Astrocyte (in vitro differentiated cells and primary cell): ENCODE results near the gene ATP2B3. TPM values are rescaled to one million over a fixed set of nuclear protein-coding genes. Genes with fewer than 3 reads are reported as not detected.

Experiments used
- DNase-seq: peaks from one replicate; pipeline ENCODE4 v3.0.0-alpha.2; 2010; ENCODE audit warnings: low read depth
- FAIRE-seq: peaks from 2 replicates; lab custom pipeline; 2011; peaks lifted over from hg19 to GRCh38; lab: Jason Lieb, UNC
- H2AFZ ChIP-seq: 2 replicates; pipeline ENCODE4 v1.6.0; 2012; ENCODE audit warnings: low read depth, low read length, inconsistent platforms
- H3K27ac ChIP-seq: 2 replicates; pipeline ENCODE4 v1.5.1; 2011; ENCODE audit warnings: low read depth, low read length, inconsistent platforms
- H3K27me3 ChIP-seq: 2 replicates; pipeline ENCODE4 v1.6.0; 2011; ENCODE audit warnings: low read length, inconsistent platforms; ENCODE audit not compliant: insufficient read depth
- H3K36me3 ChIP-seq: 2 replicates; pipeline ENCODE4 v1.5.1; 2011; ENCODE audit warnings: low read length, inconsistent platforms; ENCODE audit not compliant: insufficient read depth
- H3K4me1 ChIP-seq: 2 replicates; pipeline ENCODE4 v1.5.1; 2011; ENCODE audit warnings: low read length, inconsistent platforms; ENCODE audit not compliant: insufficient read depth
- H3K4me2 ChIP-seq: 2 replicates; pipeline ENCODE4 v1.6.0; 2012; ENCODE audit warnings: low read length, inconsistent platforms
- H3K4me3 ChIP-seq: 2 replicates; pipeline ENCODE4 v1.5.1; 2011; ENCODE audit warnings: low read depth, mild to moderate bottlenecking, low read length, inconsistent platforms; ENCODE audit not compliant: insufficient read depth
- H3K79me2 ChIP-seq: 2 replicates; pipeline ENCODE4 v1.6.0; 2012; ENCODE audit warnings: mild to moderate bottlenecking, low read length, inconsistent platforms; ENCODE audit not compliant: insufficient read depth
- H3K9ac ChIP-seq: 2 replicates; pipeline ENCODE4 v1.6.0; 2012; ENCODE audit warnings: mild to moderate bottlenecking, low read length, inconsistent platforms
- H3K9me3 ChIP-seq: 2 replicates; pipeline ENCODE4 v1.5.1; 2012; ENCODE audit warnings: low read depth, mild to moderate bottlenecking, low read length, inconsistent platforms; ENCODE audit not compliant: insufficient read depth
- H4K20me1 ChIP-seq: 2 replicates; pipeline ENCODE4 v1.6.0; 2012; ENCODE audit warnings: low read length, inconsistent platforms; ENCODE audit not compliant: insufficient read depth
- H3K27ac Mint-ChIP-seq: one replicate; pipeline ENCODE4 v1.8.0; 2021; ENCODE audit warnings: mild to moderate bottlenecking, mixed read lengths; ENCODE audit not compliant: unreplicated experiment
- H3K27me3 Mint-ChIP-seq: one replicate; pipeline ENCODE4 v1.8.0; 2021; ENCODE audit warnings: low read depth, mixed read lengths; ENCODE audit not compliant: unreplicated experiment
- H3K36me3 Mint-ChIP-seq: one replicate; pipeline ENCODE4 v1.8.0; 2021; ENCODE audit warnings: low read depth, mixed read lengths; ENCODE audit not compliant: unreplicated experiment
- H3K4me1 Mint-ChIP-seq: one replicate; pipeline ENCODE4 v1.8.0; 2021; ENCODE audit warnings: low read depth, mixed read lengths; ENCODE audit not compliant: unreplicated experiment
- H3K4me3 Mint-ChIP-seq: one replicate; pipeline ENCODE4 v1.8.0; 2021; ENCODE audit warnings: mild to moderate bottlenecking, moderate library complexity, mixed read lengths; ENCODE audit not compliant: unreplicated experiment
- H3K9me3 Mint-ChIP-seq: one replicate; pipeline ENCODE4 v1.8.0; 2021; ENCODE audit warnings: mild to moderate bottlenecking, mixed read lengths; ENCODE audit not compliant: unreplicated experiment
- EZH2 ChIP-seq: IDR thresholded peaks from 2 replicates; pipeline ENCODE4 v1.6.1; 2012; ENCODE audit warnings: mild to moderate bottlenecking, low read length, inconsistent platforms; ENCODE audit not compliant: insufficient read depth
- total RNA-seq: library from RNA; stranded (reverse); gene quantifications from 2 replicates; pipeline ENCODE4 v1.2.1, GENCODE V29; 2021
- TF ChIP-seq, protein P1 (sequence below): IDR thresholded peaks from 2 replicates; pipeline ENCODE4 v1.5.1; 2011; ENCODE audit warnings: low read depth, mild to moderate bottlenecking, inconsistent platforms, low read length, moderate library complexity; ENCODE audit not compliant: insufficient read depth

ATP2B3 gene
- total RNA-seq, 1 donor from 2014 or later, result 0.52 TPM

- H4K20me1 ChIP-seq, result peaks cover 26% of the 10 kb centered on the region
- H3K4me2 ChIP-seq, result no peak overlapping the region
- Mint-ChIP-seq H3K4me3 (peak overlapping the region; percentile 14), H3K9me3 (no peaks in the 10 kb centered on the region), H3K27me3 (no peaks in the 10 kb centered on the region), H3K27ac (no peak overlapping the region), H3K36me3 (peaks cover 3% of the 10 kb centered on the region), H3K4me1 (peaks cover 2% of the 10 kb centered on the region)
- H3K79me2 ChIP-seq, result peaks cover 22% of the 10 kb centered on the region
- H3K4me3 ChIP-seq, result no peak overlapping the region
- DNase-seq, result no peak
- H3K4me1 ChIP-seq, result no peaks in the 10 kb centered on the region
- no peaks in the 10 kb centered on the region for H3K36me3 ChIP-seq
- H2AFZ ChIP-seq, result no peak overlapping the region
- no peaks in the 10 kb centered on the region for H3K9me3 ChIP-seq
- no peak for FAIRE-seq
- H3K27me3 ChIP-seq, result no peaks in the 10 kb centered on the region
- no peak for TF ChIP-seq EZH2
- TF ChIP-seq, protein P1, sequence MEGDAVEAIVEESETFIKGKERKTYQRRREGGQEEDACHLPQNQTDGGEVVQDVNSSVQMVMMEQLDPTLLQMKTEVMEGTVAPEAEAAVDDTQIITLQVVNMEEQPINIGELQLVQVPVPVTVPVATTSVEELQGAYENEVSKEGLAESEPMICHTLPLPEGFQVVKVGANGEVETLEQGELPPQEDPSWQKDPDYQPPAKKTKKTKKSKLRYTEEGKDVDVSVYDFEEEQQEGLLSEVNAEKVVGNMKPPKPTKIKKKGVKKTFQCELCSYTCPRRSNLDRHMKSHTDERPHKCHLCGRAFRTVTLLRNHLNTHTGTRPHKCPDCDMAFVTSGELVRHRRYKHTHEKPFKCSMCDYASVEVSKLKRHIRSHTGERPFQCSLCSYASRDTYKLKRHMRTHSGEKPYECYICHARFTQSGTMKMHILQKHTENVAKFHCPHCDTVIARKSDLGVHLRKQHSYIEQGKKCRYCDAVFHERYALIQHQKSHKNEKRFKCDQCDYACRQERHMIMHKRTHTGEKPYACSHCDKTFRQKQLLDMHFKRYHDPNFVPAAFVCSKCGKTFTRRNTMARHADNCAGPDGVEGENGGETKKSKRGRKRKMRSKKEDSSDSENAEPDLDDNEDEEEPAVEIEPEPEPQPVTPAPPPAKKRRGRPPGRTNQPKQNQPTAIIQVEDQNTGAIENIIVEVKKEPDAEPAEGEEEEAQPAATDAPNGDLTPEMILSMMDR, result no peak
- no peak overlapping the region for H3K27ac ChIP-seq
- H3K9ac ChIP-seq, result no peak overlapping the region
Observed at GRCh38 chrX:153592966-153593688, 75.7 kb downstream of the ATP2B3 start.

GRCh38 chrX:153593811-153594500 is 76.5 kb downstream of the ATP2B3 start:
- TF ChIP-seq, protein P1, result no peak
- no peak for TF ChIP-seq EZH2
- DNase-seq (no peak), FAIRE-seq (peak; percentile 32)
- Histone ChIP-seq H3K27me3 (no peaks in the 10 kb centered on the region), H3K4me3 (no peak overlapping the region), H3K36me3 (no peaks in the 10 kb centered on the region), H3K9me3 (no peaks in the 10 kb centered on the region), H3K9ac (no peak overlapping the region), H3K4me1 (no peaks in the 10 kb centered on the region), H3K4me2 (no peak overlapping the region), H4K20me1 (peaks cover 26% of the 10 kb centered on the region), H3K79me2 (peaks cover 26% of the 10 kb centered on the region), H2AFZ (no peak overlapping the region), H3K27ac (no peak overlapping the region)
- Mint-ChIP-seq H3K9me3 (no peaks in the 10 kb centered on the region), H3K36me3 (peaks cover 3% of the 10 kb centered on the region), H3K4me1 (peaks cover 2% of the 10 kb centered on the region), H3K27ac (no peak overlapping the region), H3K27me3 (no peaks in the 10 kb centered on the region), H3K4me3 (no peak overlapping the region)

GRCh38 chrX:153595387-153595786 is 77.9 kb downstream of the ATP2B3 start:
- H3K27ac Mint-ChIP-seq, result no peak overlapping the region
- no peaks in the 10 kb centered on the region for H3K27me3 ChIP-seq
- no peaks in the 10 kb centered on the region for H3K36me3 ChIP-seq
- FAIRE-seq, result no peak
- H3K36me3 Mint-ChIP-seq, result peaks cover 3% of the 10 kb centered on the region
- no peaks in the 10 kb centered on the region for H3K9me3 Mint-ChIP-seq
- DNase-seq, result no peak
- peaks cover 4% of the 10 kb centered on the region for H3K4me1 Mint-ChIP-seq
- H3K4me2 ChIP-seq, result no peak overlapping the region
- H3K9me3 ChIP-seq, result no peaks in the 10 kb centered on the region
- no peak overlapping the region for H2AFZ ChIP-seq
- no peak overlapping the region for H3K27ac ChIP-seq
- H4K20me1 ChIP-seq, result peaks cover 26% of the 10 kb centered on the region
- H3K4me1 ChIP-seq, result peaks cover 6% of the 10 kb centered on the region
- H3K4me3 Mint-ChIP-seq, result no peak overlapping the region
- no peak overlapping the region for H3K4me3 ChIP-seq
- H3K9ac ChIP-seq, result no peak overlapping the region
- TF ChIP-seq, protein P1, result no peak
- TF ChIP-seq EZH2, result no peak
- no peaks in the 10 kb centered on the region for H3K27me3 Mint-ChIP-seq
- peaks cover 26% of the 10 kb centered on the region for H3K79me2 ChIP-seq
